NT2/D1 (cell line): Measurements from ENCODE around the gene RIMKLB.
"Not testable (repeated sequence)": the region's sequence is repeated elsewhere in the genome, so short reads cannot be mapped to it uniquely, and the experiment has no call there.

Experiments
- SUZ12 ChIP-seq: IDR thresholded peaks from 2 replicates; pipeline ENCODE4 v1.6.1; 2011; ENCODE audit not compliant: insufficient read length, insufficient read depth; ENCODE audit errors: extremely low read depth
- YY1 ChIP-seq: IDR thresholded peaks from 2 replicates; pipeline ENCODE4 v1.6.1; 2011; ENCODE audit not compliant: insufficient read length, insufficient read depth
- ZNF274 ChIP-seq: IDR thresholded peaks from 2 replicates; pipeline ENCODE4 v1.6.1; 2011; ENCODE audit warnings: mild to moderate bottlenecking, low read depth, low read length

DNA sequence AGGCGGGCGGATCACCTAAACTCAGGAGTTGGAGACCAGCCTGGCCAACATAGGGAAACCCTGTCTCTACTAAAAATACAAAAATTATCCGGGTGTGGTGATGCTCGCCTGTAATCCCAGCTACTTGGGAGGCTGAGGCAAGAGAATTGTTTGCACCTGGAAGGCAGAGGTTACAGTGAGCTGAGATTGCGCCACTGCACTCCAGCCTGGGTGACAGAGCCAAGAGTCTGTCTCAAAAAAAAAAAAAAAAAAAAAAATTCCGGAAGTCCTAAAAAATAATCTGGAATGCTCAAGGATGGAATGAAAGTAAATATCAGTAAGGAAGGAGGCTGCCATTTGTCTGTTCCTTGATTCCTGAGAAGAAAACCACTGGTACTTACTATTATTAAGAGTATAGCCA is 45.3 kb downstream of the RIMKLB start:
- not testable (repeated sequence) for TF ChIP-seq ZNF274, YY1, SUZ12
